Iris pigment epithelial cell (primary cell): ENCODE measurements around the gene TMPRSS9.

Source experiments
- DNase-seq: peaks from one replicate; pipeline ENCODE4 v3.0.0-alpha.2; 2011; ENCODE audit warnings: low read depth

TMPRSS9 gene

GRCh38 chr19:2359992-2360685 is at the start of gene TMPRSS9:
TSS of gene TMPRSS9 (plus strand) at chr19:2360265. CDS start at chr19:2389786, 29,521 bp downstream.
- no peak for DNase-seq

DNA sequence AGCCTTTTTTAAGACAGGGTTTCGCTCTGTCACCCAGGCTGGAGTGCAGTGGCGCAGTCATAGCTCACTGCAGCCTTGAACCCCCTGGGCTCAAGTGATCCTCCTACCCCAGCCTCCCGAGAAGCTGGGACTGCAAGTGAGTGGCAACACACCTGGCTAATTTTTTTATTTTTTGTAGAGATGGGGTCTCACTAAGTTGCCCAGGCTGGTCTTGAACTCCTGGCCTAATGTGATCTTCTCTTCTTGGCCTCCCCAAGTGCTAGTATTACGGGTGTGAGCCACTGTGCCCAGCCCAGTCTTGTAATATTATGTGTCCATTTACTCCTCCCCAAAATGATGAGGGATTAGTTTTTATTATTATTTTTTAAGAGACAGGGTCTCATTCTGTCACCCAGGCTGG is 49.0 kb upstream of the TMPRSS9 start:
- no peak for DNase-seq

DNA sequence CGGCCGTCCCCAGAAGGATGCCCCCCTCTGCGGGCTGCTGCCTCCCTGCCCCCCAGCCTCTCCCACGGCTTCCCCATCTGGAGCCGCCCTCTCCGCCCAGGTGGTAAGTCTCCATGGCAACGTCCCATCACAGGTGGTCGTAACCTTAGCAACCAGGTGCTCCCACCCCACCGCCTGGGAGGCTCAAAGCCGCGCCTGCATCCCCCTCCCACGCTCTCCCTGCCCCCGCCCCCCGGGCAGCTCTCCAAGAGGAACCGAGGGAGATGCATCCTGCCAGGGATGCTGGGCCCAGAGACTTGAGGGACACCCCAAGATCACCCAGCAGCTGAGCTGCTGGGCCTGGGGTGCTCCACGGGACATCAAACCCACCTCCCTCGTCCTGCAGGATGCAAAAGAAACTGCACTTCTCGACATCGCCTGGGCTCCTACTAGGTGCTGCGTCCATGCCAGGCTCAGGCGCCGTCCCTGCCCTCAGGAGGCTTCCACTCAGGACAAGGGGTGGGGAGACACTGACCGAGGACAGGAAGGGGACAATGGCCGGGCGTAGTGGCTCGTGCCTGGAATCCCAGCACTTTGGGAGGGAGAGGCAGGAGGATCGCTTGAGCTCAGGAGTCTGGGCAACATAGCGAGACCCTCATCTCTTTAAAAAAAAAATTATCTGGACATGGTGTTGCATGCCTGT is 47.1 kb upstream of the TMPRSS9 start:
- no peak for DNase-seq

- DNase-seq, result no peak
Measured at GRCh38 chr19:2315121-2315817, 44.8 kb upstream of the TMPRSS9 start.

GRCh38 chr19:2315818-2316353 is 44.2 kb upstream of the TMPRSS9 start:
- peak; percentile 61 for DNase-seq

DNA sequence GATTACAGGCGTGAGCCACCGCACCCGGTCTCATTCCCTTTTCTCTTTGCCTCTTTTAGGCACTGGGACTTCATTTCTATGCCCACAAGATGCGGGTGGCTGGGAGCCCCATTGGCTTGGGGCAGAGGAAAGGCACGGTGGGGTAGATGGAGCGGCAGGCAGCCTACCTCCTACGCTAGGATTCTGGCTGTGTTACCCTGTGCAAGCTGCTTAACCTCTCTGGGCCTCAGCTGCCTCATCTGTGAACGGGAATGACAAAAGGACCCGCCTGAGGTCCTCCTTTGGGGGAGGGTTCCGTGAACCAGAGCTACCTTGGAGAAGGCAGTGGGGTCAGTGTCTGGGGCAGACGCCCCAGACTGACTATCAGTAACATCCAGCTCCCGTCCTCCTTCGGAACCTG is 42.8 kb upstream of the TMPRSS9 start:
- no peak for DNase-seq

- DNase-seq, result no peak
Measured at GRCh38 chr19:2317756-2318155, 42.3 kb upstream of the TMPRSS9 start.

GRCh38 chr19:2318923-2319322 is 41.1 kb upstream of the TMPRSS9 start:
- DNase-seq, result no peak

DNA sequence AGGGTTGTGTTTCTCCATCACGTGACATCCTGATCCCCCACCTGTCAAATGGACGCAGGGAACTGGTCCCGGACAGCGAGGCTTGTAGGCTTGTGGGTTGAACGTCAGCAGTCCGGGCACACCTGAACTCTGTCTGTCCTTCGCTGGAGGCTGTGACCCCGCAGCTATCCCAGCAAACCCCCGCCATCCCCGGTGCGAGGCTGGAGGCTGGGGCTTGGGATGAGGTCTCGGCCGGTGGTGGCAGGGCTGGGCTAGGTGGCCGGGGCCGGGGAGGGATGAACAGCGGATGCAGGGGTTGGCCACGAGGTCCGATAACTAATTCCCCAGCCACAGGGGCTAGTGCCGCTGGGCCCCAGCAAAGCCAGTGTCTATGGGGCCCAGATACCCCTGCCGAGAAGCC is 40.5 kb upstream of the TMPRSS9 start:
- DNase-seq, result no peak

DNA sequence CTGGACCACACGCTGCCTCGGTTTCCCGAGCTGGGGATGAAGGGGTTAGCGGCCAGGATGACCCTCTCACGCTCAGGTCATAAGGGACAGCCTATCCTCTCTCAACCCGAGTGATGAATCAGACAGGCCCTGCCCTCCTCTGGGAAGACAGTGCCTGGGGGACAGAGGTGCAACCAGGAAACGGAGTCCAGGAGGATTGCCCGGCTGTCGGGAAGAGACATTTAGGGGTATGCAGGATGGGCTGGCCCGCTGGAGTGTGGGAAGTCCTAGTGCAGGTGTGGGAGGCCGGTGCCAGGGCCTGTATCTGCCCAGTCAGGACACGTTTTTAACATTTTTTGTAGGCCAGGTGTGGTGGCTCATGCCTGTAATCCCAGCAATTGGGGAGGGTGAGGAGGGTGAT is 40.0 kb upstream of the TMPRSS9 start:
- DNase-seq, result no peak

GRCh38 chr19:2320939-2321338 is 39.1 kb upstream of the TMPRSS9 start:
- DNase-seq, result no peak

- no peak for DNase-seq
Measured at GRCh38 chr19:2321565-2322283, 38.3 kb upstream of the TMPRSS9 start.

DNA sequence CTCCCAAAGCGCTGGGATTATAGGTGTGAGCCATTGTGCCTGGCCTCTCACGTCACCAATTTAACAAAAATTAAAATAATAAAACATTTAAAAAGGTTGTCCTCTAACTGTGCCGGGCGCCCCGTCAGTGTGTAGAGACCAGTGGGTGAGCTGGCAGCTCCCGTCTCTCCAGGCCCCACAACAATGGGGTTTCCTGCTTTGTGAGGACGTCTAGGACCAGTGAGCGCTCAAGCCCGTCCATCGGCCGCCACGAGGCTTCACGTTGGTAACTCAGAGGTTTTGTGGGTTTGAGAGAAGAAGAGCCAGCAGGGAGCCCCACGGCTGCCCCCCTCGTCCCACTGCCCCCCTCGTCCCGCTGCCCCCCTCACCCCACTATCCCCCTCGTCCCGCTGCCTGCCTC is 36.4 kb upstream of the TMPRSS9 start:
- DNase-seq, result no peak

- no peak for DNase-seq
Measured at GRCh38 chr19:2324220-2324948, 35.7 kb upstream of the TMPRSS9 start.

GRCh38 chr19:2325281-2326046 is 34.6 kb upstream of the TMPRSS9 start:
- no peak for DNase-seq

DNA sequence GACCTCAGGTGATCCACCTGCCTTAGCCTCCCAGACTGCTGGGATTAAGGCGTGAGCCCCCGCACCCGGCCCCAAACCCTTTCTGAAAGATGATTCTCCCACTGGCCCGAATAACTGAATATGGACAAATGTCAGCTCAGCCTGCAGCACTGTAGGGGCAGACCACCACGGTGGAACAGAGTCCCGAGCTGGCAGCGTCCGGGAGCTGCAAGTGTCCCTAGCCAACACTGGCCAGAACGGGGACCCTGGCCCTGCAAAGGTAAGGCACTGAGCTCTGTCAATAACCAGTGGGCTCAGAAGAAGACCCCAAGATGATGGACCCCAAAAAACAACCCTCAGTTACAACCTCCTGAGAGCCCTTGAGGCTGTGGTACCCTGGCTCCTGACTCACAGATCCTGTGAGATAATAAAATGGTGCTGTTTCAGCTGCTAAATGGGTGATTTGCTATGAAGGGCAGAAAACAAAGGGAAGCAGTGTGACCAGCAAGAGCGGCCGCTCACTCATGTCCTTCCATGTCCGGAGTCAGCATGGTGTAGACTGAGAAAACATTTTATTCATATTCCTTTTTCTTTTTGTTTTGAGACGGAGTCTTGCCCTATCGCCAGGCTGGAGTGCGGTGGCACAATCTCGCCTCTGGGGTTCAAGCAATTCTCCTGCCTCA is 33.2 kb upstream of the TMPRSS9 start:
- DNase-seq, result no peak

DNA sequence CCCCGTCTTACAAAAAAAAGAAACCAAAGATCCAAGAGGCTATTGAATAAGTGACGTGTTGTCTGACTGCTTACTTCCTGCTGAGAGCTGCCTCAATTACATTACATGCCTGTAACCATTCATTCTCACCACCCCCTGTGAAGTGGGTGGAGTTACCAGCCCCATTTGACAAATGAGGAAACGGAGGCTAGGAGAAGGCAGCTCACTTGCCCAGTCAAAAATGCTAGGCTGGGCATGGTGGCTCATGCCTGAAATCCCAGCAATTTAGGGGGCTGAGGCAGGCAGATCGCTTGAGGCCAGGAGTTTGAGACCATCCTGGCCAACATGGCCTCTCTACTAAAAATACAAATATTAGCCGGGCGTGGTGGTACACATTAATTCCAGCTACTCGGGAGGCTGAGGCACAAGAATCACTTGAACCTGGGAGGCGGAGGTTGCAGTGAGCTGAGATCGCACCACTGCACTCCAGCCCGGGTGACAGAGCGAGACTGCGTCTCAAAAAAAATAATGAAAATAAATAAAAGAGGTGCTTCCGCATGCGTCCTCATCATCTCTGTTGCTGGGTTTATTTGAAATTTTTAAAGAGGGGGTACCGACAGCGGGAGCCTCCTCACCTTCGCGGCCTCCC is 32.2 kb upstream of the TMPRSS9 start:
- peak; percentile 96 for DNase-seq

GRCh38 chr19:2328401-2329148 is 31.5 kb upstream of the TMPRSS9 start, which contains the start of the genes LSM7 and SPPL2B:
TSS of gene LSM7 (minus strand) at chr19:2328586. CDS start at chr19:2328566, 20 bp downstream.
TSS of gene SPPL2B (plus strand) at chr19:2328684. CDS start at chr19:2328710, 26 bp downstream.
- peak; percentile 80 for DNase-seq

- no peak for DNase-seq
Measured at GRCh38 chr19:2329149-2329478, 31.0 kb upstream of the TMPRSS9 start.
